Eye (tissue), 1 donor: ENCODE measurements around the gene STX10.
A peak's percentile ranks its signal among the peaks of the same experiment; 100 is the strongest.
"Not testable (repeated sequence)": the region's sequence is repeated elsewhere in the genome, so short reads cannot be mapped to it uniquely, and the experiment has no call there.

ENCODE experiments used
- DNase-seq: peaks from one replicate; pipeline ENCODE4 v3.0.0-alpha.2; 2015

STX10 gene

GRCh38 chr19:13164343-13165161 is 14.4 kb upstream of the STX10 start:
- peak; percentile 97 for DNase-seq

GRCh38 chr19:13163609-13164342 is 13.6 kb upstream of the STX10 start:
- DNase-seq, result peak; percentile 94

GRCh38 chr19:13162724-13163608 is 12.8 kb upstream of the STX10 start:
- peak; percentile 96 for DNase-seq

GRCh38 chr19:13160557-13160956 is 10.4 kb upstream of the STX10 start:
- DNase-seq, result no peak

- no peak for DNase-seq
Observed at GRCh38 chr19:13159713-13160112, 9.5 kb upstream of the STX10 start.

- peak; percentile 89 for DNase-seq
Observed at GRCh38 chr19:13155472-13156359, 5.5 kb upstream of the STX10 start.

- peak; percentile 89 for DNase-seq
Observed at GRCh38 chr19:13154911-13155471, 4.8 kb upstream of the STX10 start.

GRCh38 chr19:13154241-13154778 is 4.1 kb upstream of the STX10 start:
- peak; percentile 91 for DNase-seq

GRCh38 chr19:13153569-13154240 is 3.5 kb upstream of the STX10 start:
- DNase-seq, result peak; percentile 81

GRCh38 chr19:13152974-13153568 is 2.9 kb upstream of the STX10 start:
- DNase-seq, result peak; percentile 100

GRCh38 chr19:13152356-13152973 is 2.3 kb upstream of the STX10 start:
- DNase-seq, result no peak

GRCh38 chr19:13151605-13152355 is 1.6 kb upstream of the STX10 start:
- DNase-seq, result peak; percentile 99

GRCh38 chr19:13150931-13151604 is 893 bp upstream of the STX10 start:
- DNase-seq, result peak; percentile 65

GRCh38 chr19:13149628-13150186 is 468 bp downstream of the STX10 start:
- DNase-seq, result peak; percentile 79

- not testable (repeated sequence) for DNase-seq
Observed at GRCh38 chr19:13149173-13149627, 975 bp downstream of the STX10 start.

- no peak for DNase-seq
Observed at GRCh38 chr19:13146763-13147563, 3.2 kb downstream of the STX10 start.
